ENCODE measurements around the gene PTPRT.

The PTPRT gene

GRCh38 chr20:42697962-42698361, 491.7 kb downstream of the PTPRT start:
- DNase-seq: no peak

- no peak for DNase-seq
These were observed 498.8 kb downstream of the PTPRT start for GRCh38 chr20:42690842-42691437.

- no peak for DNase-seq
These were observed 501.1 kb downstream of the PTPRT start for GRCh38 chr20:42688576-42688975.

GRCh38 chr20:42686057-42686456, 503.6 kb downstream of the PTPRT start:
- DNase-seq: no peak

GRCh38 chr20:42678895-42679294, 510.8 kb downstream of the PTPRT start:
- no peak for DNase-seq

GRCh38 chr20:42656130-42656529, 533.6 kb downstream of the PTPRT start:
- DNase-seq: no peak

- DNase-seq: no peak
These were observed 537.4 kb downstream of the PTPRT start for GRCh38 chr20:42652266-42652665.

GRCh38 chr20:42650191-42650746, 539.4 kb downstream of the PTPRT start:
- DNase-seq: no peak

- no peak for DNase-seq
These were observed 540.0 kb downstream of the PTPRT start for GRCh38 chr20:42649748-42650147.

- DNase-seq: no peak
These were observed 543.5 kb downstream of the PTPRT start for GRCh38 chr20:42646250-42646649.

GRCh38 chr20:42641886-42642285, 547.8 kb downstream of the PTPRT start:
- no peak for DNase-seq

- DNase-seq: no peak
These were observed 550.6 kb downstream of the PTPRT start for GRCh38 chr20:42639140-42639539.

GRCh38 chr20:42635699-42636411, 553.9 kb downstream of the PTPRT start:
- no peak for DNase-seq

GRCh38 chr20:42634156-42634555, 555.5 kb downstream of the PTPRT start:
- DNase-seq: no peak

- DNase-seq: no peak
These were observed 561.0 kb downstream of the PTPRT start for GRCh38 chr20:42628683-42629082.

- DNase-seq: no peak
These were observed 576.6 kb downstream of the PTPRT start for GRCh38 chr20:42613076-42613475.

- no peak for DNase-seq
These were observed 577.5 kb downstream of the PTPRT start for GRCh38 chr20:42611889-42612837.

- no peak for DNase-seq
These were observed 578.3 kb downstream of the PTPRT start for GRCh38 chr20:42611423-42611822.

- no peak for DNase-seq
These were observed 579.6 kb downstream of the PTPRT start for GRCh38 chr20:42610070-42610469.

GRCh38 chr20:42609618-42610017, 580.1 kb downstream of the PTPRT start:
- no peak for DNase-seq

- DNase-seq: no peak
These were observed 584.4 kb downstream of the PTPRT start for GRCh38 chr20:42604998-42605956.

GRCh38 chr20:42603655-42604054, 586.1 kb downstream of the PTPRT start:
- DNase-seq: no peak

Data from CD4-positive, alpha-beta T cell treated with Interleukin-17A for 4 hours (primary cell).